HG03066 (cell line): ENCODE data around the gene EML3.
"Not testable (repeated sequence)": the region's sequence is repeated elsewhere in the genome, so short reads cannot be mapped to it uniquely, and the experiment has no call there.

ENCODE experiments used
- ATAC-seq: cut with Tn5 transposase; IDR thresholded peaks from one replicate; pipeline ENCODE4 v1.9.1; 2021; ENCODE audit warnings: low read depth; ENCODE audit not compliant: unreplicated experiment

The EML3 gene

DNA sequence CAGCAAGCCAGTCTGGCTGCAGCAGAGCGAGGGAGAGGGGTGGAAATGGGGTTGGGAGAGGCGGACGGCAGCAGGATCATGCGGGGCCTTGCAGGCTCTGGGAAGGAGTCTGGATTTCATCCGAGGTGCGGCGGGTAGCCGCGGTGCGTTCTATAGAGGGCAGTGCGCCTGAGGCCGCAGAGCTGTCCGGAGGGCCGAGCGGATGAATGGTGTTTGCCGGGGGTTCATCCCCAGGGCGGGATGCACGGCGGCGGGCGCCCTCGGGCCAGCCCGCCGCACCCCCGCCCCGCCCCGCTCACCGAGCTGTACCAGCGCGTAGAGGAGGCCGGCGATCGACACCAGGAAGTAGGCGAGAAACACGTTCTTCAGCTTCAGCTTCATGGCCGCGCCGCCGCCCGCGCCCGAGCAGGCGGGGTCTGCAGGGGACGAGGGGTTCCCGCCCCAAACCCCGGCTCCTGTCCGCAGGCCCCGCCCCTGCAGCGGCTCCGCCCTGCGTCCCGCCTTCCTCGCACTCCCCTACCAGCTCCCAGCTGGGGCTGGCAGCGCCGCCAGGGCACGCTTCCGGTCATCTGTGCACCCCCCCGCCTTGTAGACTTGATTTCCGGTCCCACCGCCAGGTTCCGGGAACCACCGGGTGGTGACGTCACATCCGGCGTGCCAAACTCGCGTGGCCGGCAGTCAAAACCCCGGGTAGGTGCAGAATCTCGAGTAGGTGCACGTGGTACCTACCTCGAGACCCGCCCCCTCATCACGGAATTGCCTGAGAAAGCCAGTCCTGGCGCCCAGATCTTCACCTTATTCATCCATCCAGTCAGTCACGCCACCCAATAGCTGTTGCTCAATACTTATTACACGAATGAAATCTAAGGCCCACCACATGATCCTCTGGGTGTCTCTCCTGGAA, 9.2 kb upstream of the EML3 start, which contains the start of gene B3GAT3:
B3GAT3 (minus strand) TSS at position 420 of the 904 bp plus-strand sequence; CDS start at position 381, 39 bp downstream.
- peak; percentile 95 for ATAC-seq

- ATAC-seq = no peak
Observed at GRCh38 chr11:62621027-62621566, 8.5 kb upstream of the EML3 start.

GRCh38 chr11:62616957-62617356, 4.4 kb upstream of the EML3 start:
- not testable (repeated sequence) for ATAC-seq

DNA sequence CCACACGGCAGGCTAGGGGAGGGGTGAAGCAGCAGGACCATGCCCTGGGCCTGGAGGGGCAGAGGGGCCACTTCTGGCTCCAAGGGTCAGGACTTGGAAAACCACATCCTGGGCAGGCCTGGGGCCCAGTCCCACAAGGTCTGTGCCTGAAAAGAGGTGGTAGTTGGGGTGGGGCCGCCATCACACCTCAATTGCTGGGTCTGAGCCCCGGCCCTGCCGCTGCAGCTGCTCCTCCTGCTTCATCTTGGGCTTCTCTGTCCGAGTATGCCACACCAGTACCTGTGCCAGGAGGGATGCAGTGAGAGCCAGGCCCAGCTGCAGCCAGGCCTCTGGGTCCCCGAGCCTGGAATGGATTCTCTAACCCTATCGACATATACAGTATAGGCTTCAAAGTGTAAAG, 2.9 kb upstream of the EML3 start:
- no peak for ATAC-seq

GRCh38 chr11:62614275-62614674, 1.7 kb upstream of the EML3 start:
- ATAC-seq = no peak

DNA sequence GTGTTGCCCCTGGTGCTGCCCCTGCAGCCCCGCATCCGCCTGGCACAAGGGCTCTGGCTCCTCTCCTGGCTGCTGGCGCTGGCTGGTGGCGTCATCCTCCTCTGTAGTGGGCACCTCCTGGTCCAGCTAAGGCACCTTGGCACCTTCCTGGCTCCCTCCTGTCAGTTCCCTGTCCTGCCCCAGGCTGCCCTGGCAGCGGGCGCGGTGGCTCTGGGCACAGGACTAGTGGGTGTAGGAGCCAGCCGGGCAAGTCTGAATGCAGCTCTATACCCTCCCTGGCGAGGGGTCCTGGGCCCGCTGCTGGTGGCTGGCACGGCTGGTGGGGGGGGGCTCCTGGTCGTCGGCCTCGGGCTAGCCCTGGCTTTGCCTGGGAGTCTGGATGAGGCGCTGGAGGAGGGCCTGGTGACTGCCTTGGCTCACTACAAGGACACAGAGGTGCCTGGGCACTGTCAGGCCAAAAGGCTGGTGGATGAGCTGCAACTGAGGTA, 760 bp upstream of the EML3 start:
- no peak for ATAC-seq

- peak; percentile 11 for ATAC-seq
Observed at GRCh38 chr11:62611705-62612365, 740 bp downstream of the EML3 start.

- no peak for ATAC-seq
Observed at GRCh38 chr11:62610814-62611704, 1.5 kb downstream of the EML3 start.

DNA sequence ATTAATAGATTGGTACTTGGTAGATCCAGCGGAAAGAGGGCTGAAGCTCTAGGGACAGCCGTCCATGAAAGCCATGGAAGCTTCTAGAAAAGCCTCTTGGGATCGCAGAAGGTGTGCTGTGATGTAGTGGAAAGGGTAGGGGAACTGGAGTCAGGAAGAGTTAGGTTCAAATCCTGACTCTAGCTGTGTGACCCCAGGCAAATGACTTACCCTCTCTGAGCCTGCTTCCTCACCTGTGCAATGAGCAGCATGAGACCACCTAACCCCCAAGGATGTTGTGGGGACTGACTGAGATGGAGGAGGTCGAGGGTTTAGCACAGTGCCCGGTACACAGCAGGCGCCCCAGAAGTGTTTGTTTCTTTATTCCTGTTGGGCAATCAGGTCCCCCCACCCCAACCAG, 2.2 kb downstream of the EML3 start:
- no peak for ATAC-seq

DNA sequence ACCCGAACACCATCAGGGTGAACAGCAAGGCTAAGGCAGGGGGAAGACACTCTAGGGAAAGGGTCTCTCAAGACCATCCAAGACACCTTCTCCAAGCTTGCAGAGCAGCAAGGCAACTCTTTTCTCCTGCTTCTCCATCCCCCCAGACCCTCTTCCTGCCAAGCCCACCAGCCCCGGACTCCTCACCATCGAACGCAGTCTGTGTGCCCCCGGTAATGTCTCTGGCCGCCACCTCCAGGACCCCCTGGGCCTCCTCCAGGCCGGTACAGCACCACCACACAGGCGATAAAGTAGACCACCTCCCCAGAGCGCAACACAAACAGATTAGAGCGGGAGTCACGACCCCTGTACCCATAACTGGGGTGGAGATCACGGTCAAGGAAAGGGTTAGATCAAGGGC, 3.8 kb downstream of the EML3 start:
- no peak for ATAC-seq

- no peak for ATAC-seq
Observed at GRCh38 chr11:62607714-62608113, 4.9 kb downstream of the EML3 start.

- ATAC-seq = no peak
Observed at GRCh38 chr11:62605902-62606301, 6.7 kb downstream of the EML3 start.

- no peak for ATAC-seq
Observed at GRCh38 chr11:62605467-62605866, 7.1 kb downstream of the EML3 start.

DNA sequence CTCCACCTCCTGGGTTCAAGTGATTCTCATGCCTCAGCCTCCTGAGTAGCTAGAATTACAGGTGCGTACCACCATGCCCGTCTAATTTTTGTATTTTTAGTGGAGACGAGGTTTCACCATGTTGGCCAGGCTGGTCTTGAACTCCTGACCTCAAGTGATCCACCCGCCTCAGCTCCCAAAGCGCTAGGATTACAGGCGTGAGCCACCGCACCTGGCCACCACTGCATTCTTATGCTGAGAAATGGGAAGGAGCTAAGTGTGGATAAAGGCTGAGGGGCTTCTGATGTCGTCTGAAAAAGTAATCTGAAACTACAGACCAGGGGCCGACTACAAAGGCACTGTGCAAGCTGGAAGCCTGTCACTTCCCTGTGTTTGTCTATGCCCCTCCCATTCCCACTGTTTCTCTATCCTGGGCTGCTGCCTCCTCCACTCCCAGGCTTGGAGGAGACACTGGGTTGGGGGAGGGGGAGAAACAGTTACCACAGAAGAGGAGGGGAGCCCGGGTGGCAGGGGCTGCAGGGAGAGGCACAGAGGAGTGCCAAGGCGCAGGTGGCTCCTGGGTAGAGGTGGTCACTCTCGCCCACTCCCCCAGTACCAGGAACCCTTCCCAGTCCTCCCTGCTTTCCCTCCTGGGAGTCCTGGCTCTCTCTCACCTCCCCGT, 8.0 kb downstream of the EML3 start:
- ATAC-seq = no peak

DNA sequence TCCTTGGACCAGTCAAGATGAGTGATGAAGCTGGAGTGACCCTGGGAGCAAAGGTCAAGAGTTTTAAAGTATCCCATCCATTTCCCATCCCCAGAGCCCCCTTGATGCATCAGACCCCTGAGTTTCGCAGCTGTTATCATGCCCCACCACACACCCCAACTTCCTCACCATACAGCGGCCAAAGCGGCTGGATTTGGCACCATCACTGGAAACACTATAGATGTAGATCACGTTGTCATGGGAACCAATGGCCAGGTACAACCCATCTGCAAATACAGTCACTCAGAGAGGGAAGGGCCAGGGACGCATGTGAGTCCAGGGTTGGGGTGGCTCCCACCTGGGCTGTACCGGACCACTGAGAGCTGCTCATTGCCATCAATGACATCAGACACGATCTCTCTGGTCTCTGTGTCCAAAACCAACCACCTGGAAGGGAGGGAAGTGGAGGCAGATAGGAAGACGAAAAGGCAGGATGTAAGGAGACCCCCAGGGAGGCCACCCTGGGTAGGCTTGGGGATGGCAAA, 8.7 kb downstream of the EML3 start:
- ATAC-seq = no peak

DNA sequence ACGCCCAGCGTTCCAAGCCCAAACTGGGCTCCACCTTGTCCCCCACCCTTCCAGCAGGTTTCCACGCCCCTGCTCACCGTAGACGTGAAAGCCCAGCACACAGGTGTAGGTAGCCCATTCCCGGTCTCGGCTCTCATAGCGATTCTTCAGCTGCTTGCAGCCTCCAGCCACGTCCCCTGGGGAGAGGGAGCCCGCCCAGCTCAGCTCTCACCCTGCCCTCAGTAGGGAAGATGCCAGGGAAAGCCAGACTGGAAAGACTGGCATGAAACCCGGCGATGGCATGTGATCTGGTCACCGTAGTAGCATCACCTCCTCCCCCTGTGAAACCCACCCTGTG, 9.5 kb downstream of the EML3 start:
- no peak for ATAC-seq

- no peak for ATAC-seq
Observed at GRCh38 chr11:62602141-62603071, 10.2 kb downstream of the EML3 start.

- ATAC-seq = peak; percentile 74
Observed at GRCh38 chr11:62601372-62602140, 11.0 kb downstream of the EML3 start, which contains the start of gene MTA2. Gene MTA2 (minus strand): TSS chr11:62601865. CDS start chr11:62601450, 415 bp downstream.
